Activated T-cell treated with anti-CD3 and anti-CD28 coated beads, Interleukin-2, amount 50 U/mL, for 24 hours (primary cell): ENCODE results near the gene LARGE1.

Experiments used
- DNase-seq: peaks from one replicate; pipeline ENCODE4 v3.0.0-alpha.2; 2020
- H3K27ac Mint-ChIP-seq: 2 replicates; pipeline ENCODE4 v1.8.0; 2020; ENCODE audit warnings: mild to moderate bottlenecking, mixed read lengths
- H3K27me3 Mint-ChIP-seq: 2 replicates; pipeline ENCODE4 v1.8.0; 2020; ENCODE audit warnings: mixed read lengths
- H3K36me3 Mint-ChIP-seq: 2 replicates; pipeline ENCODE4 v1.8.0; 2020; ENCODE audit warnings: low read depth, mixed read lengths
- H3K4me1 Mint-ChIP-seq: 2 replicates; pipeline ENCODE4 v1.8.0; 2020; ENCODE audit warnings: low read depth, mixed read lengths
- H3K4me3 Mint-ChIP-seq: 2 replicates; pipeline ENCODE4 v1.8.0; 2020; ENCODE audit warnings: mild to moderate bottlenecking, moderate library complexity, mixed read lengths
- H3K9me3 Mint-ChIP-seq: 2 replicates; pipeline ENCODE4 v1.8.0; 2020; ENCODE audit warnings: mixed read lengths

LARGE1 gene

GRCh38 chr22:33757041-33757801 lies 163.1 kb downstream of the LARGE1 start:
- H3K36me3 Mint-ChIP-seq: no peaks in the 10 kb centered on the region
- H3K4me3 Mint-ChIP-seq: no peak overlapping the region
- peaks cover 9% of the 10 kb centered on the region for H3K9me3 Mint-ChIP-seq
- H3K4me1 Mint-ChIP-seq: no peaks in the 10 kb centered on the region
- no peak overlapping the region for H3K27ac Mint-ChIP-seq
- no peak for DNase-seq
- H3K27me3 Mint-ChIP-seq: no peaks in the 10 kb centered on the region

- H3K27ac Mint-ChIP-seq: no peak overlapping the region
- no peaks in the 10 kb centered on the region for H3K36me3 Mint-ChIP-seq
- H3K9me3 Mint-ChIP-seq: peaks cover 9% of the 10 kb centered on the region
- DNase-seq: no peak
- H3K27me3 Mint-ChIP-seq: no peaks in the 10 kb centered on the region
- no peaks in the 10 kb centered on the region for H3K4me1 Mint-ChIP-seq
- H3K4me3 Mint-ChIP-seq: no peak overlapping the region
These were observed 163.7 kb downstream of the LARGE1 start for GRCh38 chr22:33756508-33756949.

GRCh38 chr22:33748714-33749113 lies 171.6 kb downstream of the LARGE1 start:
- Mint-ChIP-seq H3K4me3 (no peak overlapping the region), H3K9me3 (peaks cover 4% of the 10 kb centered on the region), H3K27ac (no peak overlapping the region), H3K4me1 (no peaks in the 10 kb centered on the region), H3K27me3 (no peaks in the 10 kb centered on the region), H3K36me3 (no peaks in the 10 kb centered on the region)
- no peak for DNase-seq

GRCh38 chr22:33747576-33748180 lies 172.6 kb downstream of the LARGE1 start:
- Mint-ChIP-seq H3K9me3 (peaks cover 8% of the 10 kb centered on the region), H3K4me1 (no peaks in the 10 kb centered on the region), H3K36me3 (no peaks in the 10 kb centered on the region), H3K27ac (no peak overlapping the region), H3K4me3 (no peak overlapping the region), H3K27me3 (no peaks in the 10 kb centered on the region)
- no peak for DNase-seq

GRCh38 chr22:33747029-33747428 lies 173.2 kb downstream of the LARGE1 start:
- no peak overlapping the region for H3K27ac Mint-ChIP-seq
- DNase-seq: no peak
- no peaks in the 10 kb centered on the region for H3K27me3 Mint-ChIP-seq
- no peak overlapping the region for H3K4me3 Mint-ChIP-seq
- peaks cover 8% of the 10 kb centered on the region for H3K9me3 Mint-ChIP-seq
- no peaks in the 10 kb centered on the region for H3K36me3 Mint-ChIP-seq
- H3K4me1 Mint-ChIP-seq: no peaks in the 10 kb centered on the region

- no peaks in the 10 kb centered on the region for H3K36me3 Mint-ChIP-seq
- H3K4me1 Mint-ChIP-seq: no peaks in the 10 kb centered on the region
- no peak for DNase-seq
- H3K27ac Mint-ChIP-seq: no peak overlapping the region
- peaks cover 8% of the 10 kb centered on the region for H3K9me3 Mint-ChIP-seq
- H3K4me3 Mint-ChIP-seq: no peak overlapping the region
- no peaks in the 10 kb centered on the region for H3K27me3 Mint-ChIP-seq
These were observed 173.8 kb downstream of the LARGE1 start for GRCh38 chr22:33746501-33746928.

- H3K4me1 Mint-ChIP-seq: no peaks in the 10 kb centered on the region
- no peaks in the 10 kb centered on the region for H3K36me3 Mint-ChIP-seq
- no peak overlapping the region for H3K4me3 Mint-ChIP-seq
- H3K27ac Mint-ChIP-seq: no peak overlapping the region
- DNase-seq: no peak
- H3K9me3 Mint-ChIP-seq: peaks cover 8% of the 10 kb centered on the region
- H3K27me3 Mint-ChIP-seq: no peaks in the 10 kb centered on the region
These were observed 174.8 kb downstream of the LARGE1 start for GRCh38 chr22:33745501-33745900.

- no peaks in the 10 kb centered on the region for H3K4me1 Mint-ChIP-seq
- no peaks in the 10 kb centered on the region for H3K27me3 Mint-ChIP-seq
- no peak overlapping the region for H3K27ac Mint-ChIP-seq
- no peak for DNase-seq
- peaks cover 4% of the 10 kb centered on the region for H3K9me3 Mint-ChIP-seq
- no peak overlapping the region for H3K4me3 Mint-ChIP-seq
- H3K36me3 Mint-ChIP-seq: no peaks in the 10 kb centered on the region
These were observed 176.5 kb downstream of the LARGE1 start for GRCh38 chr22:33743756-33744155.

GRCh38 chr22:33741025-33741424 lies 179.3 kb downstream of the LARGE1 start:
- H3K27ac Mint-ChIP-seq: no peak overlapping the region
- H3K27me3 Mint-ChIP-seq: no peaks in the 10 kb centered on the region
- H3K4me1 Mint-ChIP-seq: no peaks in the 10 kb centered on the region
- peaks cover 8% of the 10 kb centered on the region for H3K9me3 Mint-ChIP-seq
- H3K36me3 Mint-ChIP-seq: no peaks in the 10 kb centered on the region
- no peak for DNase-seq
- H3K4me3 Mint-ChIP-seq: no peak overlapping the region

- Mint-ChIP-seq H3K4me1 (no peaks in the 10 kb centered on the region), H3K4me3 (no peak overlapping the region), H3K36me3 (no peaks in the 10 kb centered on the region), H3K27me3 (no peaks in the 10 kb centered on the region), H3K27ac (no peak overlapping the region), H3K9me3 (peaks cover 12% of the 10 kb centered on the region)
- DNase-seq: no peak
These were observed 180.8 kb downstream of the LARGE1 start for GRCh38 chr22:33739516-33739915.

- Mint-ChIP-seq H3K27me3 (no peaks in the 10 kb centered on the region), H3K4me3 (no peak overlapping the region), H3K9me3 (peaks cover 8% of the 10 kb centered on the region), H3K4me1 (no peaks in the 10 kb centered on the region), H3K27ac (no peak overlapping the region), H3K36me3 (no peaks in the 10 kb centered on the region)
- no peak for DNase-seq
These were observed 182.6 kb downstream of the LARGE1 start for GRCh38 chr22:33737662-33738061.

- no peak for DNase-seq
- Mint-ChIP-seq H3K36me3 (no peaks in the 10 kb centered on the region), H3K27me3 (no peaks in the 10 kb centered on the region), H3K27ac (no peak overlapping the region), H3K9me3 (peaks cover 8% of the 10 kb centered on the region), H3K4me3 (no peak overlapping the region), H3K4me1 (no peaks in the 10 kb centered on the region)
These were observed 184.3 kb downstream of the LARGE1 start for GRCh38 chr22:33735978-33736377.

GRCh38 chr22:33728847-33729246 lies 191.4 kb downstream of the LARGE1 start:
- Mint-ChIP-seq H3K27me3 (no peaks in the 10 kb centered on the region), H3K4me3 (no peak overlapping the region), H3K4me1 (no peaks in the 10 kb centered on the region), H3K9me3 (peaks cover 3% of the 10 kb centered on the region), H3K27ac (no peak overlapping the region), H3K36me3 (no peaks in the 10 kb centered on the region)
- DNase-seq: no peak

GRCh38 chr22:33726294-33726734 lies 194.0 kb downstream of the LARGE1 start:
- Mint-ChIP-seq H3K27ac (no peak overlapping the region), H3K36me3 (no peaks in the 10 kb centered on the region), H3K9me3 (peaks cover 10% of the 10 kb centered on the region), H3K4me3 (no peak overlapping the region), H3K4me1 (no peaks in the 10 kb centered on the region), H3K27me3 (no peaks in the 10 kb centered on the region)
- DNase-seq: no peak

- H3K9me3 Mint-ChIP-seq: peaks cover 12% of the 10 kb centered on the region
- no peaks in the 10 kb centered on the region for H3K27me3 Mint-ChIP-seq
- no peak overlapping the region for H3K27ac Mint-ChIP-seq
- H3K4me1 Mint-ChIP-seq: no peaks in the 10 kb centered on the region
- DNase-seq: no peak
- no peak overlapping the region for H3K4me3 Mint-ChIP-seq
- no peaks in the 10 kb centered on the region for H3K36me3 Mint-ChIP-seq
These were observed 196.4 kb downstream of the LARGE1 start for GRCh38 chr22:33723915-33724314.
